GM21737 (cell line): ENCODE measurements around the gene KRT1.

Experiments used
- ATAC-seq: cut with Tn5 transposase; IDR thresholded peaks from one replicate; pipeline ENCODE4 v1.9.1; 2021; ENCODE audit warnings: mild to moderate bottlenecking, moderate library complexity; ENCODE audit not compliant: unreplicated experiment

Gene KRT1

DNA sequence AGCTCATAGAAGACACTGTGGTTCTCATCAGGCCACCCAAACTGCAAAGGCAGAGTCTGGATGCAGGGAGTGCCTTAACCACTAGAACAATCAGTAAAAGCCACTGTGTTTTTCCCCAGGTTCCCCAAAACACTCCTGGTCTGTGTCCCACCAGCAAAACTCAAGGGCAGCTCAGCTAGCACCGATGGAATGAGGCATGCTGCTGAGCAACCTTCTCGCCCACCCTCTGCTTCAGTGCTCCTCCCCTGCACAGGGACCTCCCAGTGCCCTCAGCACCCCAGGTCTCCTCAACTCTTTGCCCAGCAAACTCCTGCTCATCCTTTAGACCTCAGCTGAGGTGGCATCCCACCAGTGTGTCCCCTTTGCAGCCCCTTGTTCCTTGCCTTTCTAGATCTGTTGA is 19.2 kb upstream of the KRT1 start:
- no peak for ATAC-seq

- ATAC-seq: no peak
Observed at GRCh38 chr12:52698651-52699340, 18.6 kb upstream of the KRT1 start.

GRCh38 chr12:52697058-52697582 is 16.9 kb upstream of the KRT1 start:
- no peak for ATAC-seq

GRCh38 chr12:52696588-52696987 is 16.4 kb upstream of the KRT1 start:
- no peak for ATAC-seq

DNA sequence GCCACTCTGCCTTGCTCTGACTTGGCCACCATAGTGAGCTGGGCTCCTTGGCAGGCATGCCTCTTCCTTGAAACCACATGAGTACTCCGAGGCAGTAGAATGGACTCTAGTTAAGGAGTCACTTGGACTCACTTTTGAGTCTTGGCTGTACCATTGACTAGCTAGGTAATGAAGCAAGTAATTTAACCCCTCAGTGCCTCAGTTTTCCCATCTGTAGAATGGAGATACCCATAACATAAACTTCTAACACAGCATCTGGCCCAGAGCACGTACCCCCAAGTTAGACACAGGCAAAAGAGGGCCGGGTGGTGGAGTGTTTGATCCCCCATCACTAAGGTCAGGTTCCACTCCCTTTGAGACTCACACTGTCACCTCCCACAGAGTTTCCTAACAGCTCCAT is 14.8 kb upstream of the KRT1 start:
- no peak for ATAC-seq

GRCh38 chr12:52694151-52694550 is 13.9 kb upstream of the KRT1 start:
- no peak for ATAC-seq

DNA sequence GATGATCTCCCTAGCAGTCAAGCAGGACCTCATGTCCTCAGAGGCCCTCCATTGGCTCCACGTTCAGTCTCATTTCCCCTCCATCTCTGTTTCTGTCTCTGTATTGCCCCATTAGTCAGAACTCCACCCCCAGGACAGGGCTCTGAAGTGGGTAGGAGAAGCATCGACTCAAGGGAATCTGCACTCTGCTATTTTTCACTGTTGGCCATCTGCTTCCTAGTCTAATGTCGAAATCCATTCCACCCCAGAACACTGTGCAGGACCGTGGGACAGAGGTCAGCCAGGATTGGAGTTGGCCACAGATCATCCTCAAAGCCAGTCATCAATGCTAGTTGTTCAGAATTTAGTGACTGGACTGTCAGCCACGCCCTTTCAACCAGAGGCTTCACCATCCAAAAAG is 13.1 kb upstream of the KRT1 start:
- ATAC-seq: no peak

DNA sequence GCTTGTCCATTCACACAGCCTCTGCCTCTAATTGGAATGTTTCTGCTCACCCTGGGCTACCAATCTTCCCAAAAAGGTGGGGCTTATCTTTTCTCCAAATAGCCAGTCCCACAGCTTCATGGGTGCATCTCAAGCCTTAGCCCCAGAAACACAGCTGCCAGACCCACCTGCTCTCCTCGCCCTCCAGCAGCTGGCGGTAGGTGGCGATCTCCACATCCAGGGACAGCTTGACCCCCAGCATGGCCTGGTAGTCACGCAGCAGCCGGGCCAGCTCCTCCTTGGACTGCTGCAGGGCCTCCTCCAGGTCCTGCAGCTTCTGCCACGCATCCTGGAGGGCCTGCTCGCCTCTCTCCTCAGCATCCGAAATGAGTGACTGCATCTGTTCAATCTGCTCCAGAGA is 12.0 kb upstream of the KRT1 start:
- no peak for ATAC-seq

- no peak for ATAC-seq
Observed at GRCh38 chr12:52691841-52692150, 11.6 kb upstream of the KRT1 start.

GRCh38 chr12:52691076-52691840 is 11.1 kb upstream of the KRT1 start:
- ATAC-seq: no peak

DNA sequence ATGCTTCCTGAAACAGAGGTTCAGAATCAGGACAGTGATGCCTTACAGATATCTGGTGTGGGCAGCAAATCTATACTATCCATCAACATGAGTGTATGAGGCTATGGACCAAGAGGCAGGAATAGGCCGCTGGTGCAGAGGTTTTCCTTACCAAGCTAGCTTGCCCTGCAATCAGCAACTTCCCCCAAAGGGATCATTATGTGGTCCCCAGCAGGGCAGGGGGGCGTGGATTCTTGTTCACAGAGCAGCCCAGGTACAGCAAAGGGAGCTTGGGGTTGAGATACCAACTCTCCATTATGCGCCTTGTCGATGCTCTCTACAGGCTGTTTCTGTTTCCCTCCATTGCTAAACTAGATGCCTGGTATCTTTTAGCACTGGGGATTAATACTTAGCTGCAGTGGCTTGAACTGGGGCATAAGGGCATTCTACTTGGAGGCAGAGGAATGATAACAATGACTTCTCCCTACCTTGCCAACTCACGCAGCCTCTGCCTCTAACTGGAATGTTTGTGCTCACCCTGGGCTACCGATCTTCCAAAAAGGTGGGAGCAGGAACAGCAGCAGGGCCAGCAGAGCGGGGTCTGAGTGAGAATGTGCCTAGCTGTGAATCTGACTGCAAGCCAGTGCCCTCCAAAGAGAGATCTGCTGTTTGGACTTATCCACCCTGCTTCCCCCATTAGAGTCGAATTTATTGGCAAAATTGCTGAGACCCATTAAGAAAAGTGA is 10.3 kb upstream of the KRT1 start:
- no peak for ATAC-seq

DNA sequence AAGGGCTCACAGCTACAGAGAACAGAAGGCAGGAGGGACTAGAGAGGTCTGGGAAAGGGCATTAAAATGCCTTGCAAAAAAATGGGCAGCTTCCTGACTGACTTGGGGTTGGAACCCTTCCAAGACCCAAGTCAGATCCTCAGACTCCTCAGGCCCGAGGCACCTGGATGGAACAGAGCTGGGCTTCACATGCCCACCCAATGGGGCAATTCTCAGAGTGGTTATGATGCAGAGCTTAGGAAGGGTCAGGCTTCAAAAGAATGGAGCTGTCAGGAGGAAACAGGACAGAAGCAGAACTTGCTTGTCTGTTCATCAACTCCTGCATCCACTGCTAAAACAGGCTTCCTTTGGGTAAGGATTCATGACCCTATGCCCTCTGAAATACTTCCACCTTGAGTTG is 9.7 kb upstream of the KRT1 start:
- ATAC-seq: no peak

- no peak for ATAC-seq
Observed at GRCh38 chr12:52689239-52689638, 9.0 kb upstream of the KRT1 start.

GRCh38 chr12:52688481-52688880 is 8.3 kb upstream of the KRT1 start:
- ATAC-seq: no peak

- ATAC-seq: no peak
Observed at GRCh38 chr12:52687497-52688385, 7.5 kb upstream of the KRT1 start.

DNA sequence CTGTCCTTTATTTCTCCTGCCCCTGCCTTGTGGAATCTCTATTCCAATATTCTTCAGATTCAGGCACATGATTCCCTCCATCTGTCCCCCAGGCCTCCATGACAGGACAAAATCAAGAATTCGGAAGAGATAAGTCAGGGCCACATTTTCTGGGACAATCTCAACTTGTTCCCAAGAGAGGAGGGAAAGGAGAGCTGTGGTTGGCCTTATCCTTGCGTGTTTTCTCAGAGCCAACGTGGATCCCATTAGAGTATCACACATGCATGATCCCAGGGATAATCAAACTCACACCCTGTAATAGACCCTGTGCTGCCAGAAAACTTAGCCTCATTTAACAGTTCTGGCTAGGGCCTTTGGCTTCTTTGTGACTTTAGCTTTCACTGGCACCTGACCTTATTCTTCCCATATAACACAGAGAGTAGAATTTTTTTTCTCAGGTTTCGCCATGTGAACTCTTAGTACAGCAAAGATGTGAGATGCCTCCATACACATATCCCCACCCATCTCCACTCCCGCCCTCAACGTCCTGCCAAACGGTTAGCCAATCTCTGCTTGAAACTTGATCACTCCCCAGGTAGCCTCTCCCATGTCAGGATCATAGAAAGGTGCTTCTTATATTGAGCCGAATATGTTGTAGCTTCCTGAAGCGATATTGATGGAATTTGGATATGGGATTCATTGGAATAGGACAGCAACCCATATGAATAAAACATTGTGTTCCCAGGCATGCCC is 6.7 kb upstream of the KRT1 start:
- no peak for ATAC-seq

- no peak for ATAC-seq
Observed at GRCh38 chr12:52686063-52686462, 5.9 kb upstream of the KRT1 start.

- ATAC-seq: no peak
Observed at GRCh38 chr12:52685406-52685890, 5.2 kb upstream of the KRT1 start.

- ATAC-seq: no peak
Observed at GRCh38 chr12:52684431-52684830, 4.2 kb upstream of the KRT1 start.
